WERI-Rb-1 (cell line): Measurements from ENCODE around the gene ELAVL4.

Source experiments
- DNase-seq: peaks from one replicate; pipeline ENCODE4 v3.0.0-alpha.2; 2020
- H3K27ac ChIP-seq: fragments of 250-450 bp; sonication (Bioruptor Pico); 2 replicates; pipeline ENCODE4 v1.5.1; 2020; ENCODE audit warnings: mild to moderate bottlenecking, moderate library complexity
- H3K27me3 ChIP-seq: fragments of 250-450 bp; sonication (Bioruptor Pico); 2 replicates; pipeline ENCODE4 v1.5.1; 2021; ENCODE audit warnings: mild to moderate bottlenecking, low read depth, moderate library complexity; ENCODE audit not compliant: insufficient read depth, severe bottlenecking
- H3K36me3 ChIP-seq: fragments of 250-450 bp; sonication (Bioruptor Pico); 2 replicates; pipeline ENCODE4 v1.5.1; 2020; ENCODE audit warnings: mild to moderate bottlenecking, moderate library complexity
- H3K4me3 ChIP-seq: 2 replicates; pipeline ENCODE4 v1.5.1; 2011; ENCODE audit warnings: low read depth, mild to moderate bottlenecking, control low read depth, low read length
- H3K9me3 ChIP-seq: fragments of 250-450 bp; sonication (Bioruptor Pico); 2 replicates; pipeline ENCODE4 v1.5.1; 2021; ENCODE audit warnings: mild to moderate bottlenecking, moderate library complexity; ENCODE audit not compliant: severe bottlenecking
- TF ChIP-seq, protein P1 (sequence below): IDR thresholded peaks from 2 replicates; pipeline ENCODE4 v1.5.1; 2011; ENCODE audit warnings: low read depth, mild to moderate bottlenecking, control low read depth, inconsistent platforms, low read length

Gene ELAVL4

GRCh38 chr1:50236656-50237055 is 127.9 kb downstream of the ELAVL4 start:
- Histone ChIP-seq H3K9me3 (no peaks in the 10 kb centered on the region), H3K27me3 (no peaks in the 10 kb centered on the region), H3K27ac (no peak overlapping the region), H3K4me3 (no peak overlapping the region), H3K36me3 (no peaks in the 10 kb centered on the region)
- TF ChIP-seq, protein P1, sequence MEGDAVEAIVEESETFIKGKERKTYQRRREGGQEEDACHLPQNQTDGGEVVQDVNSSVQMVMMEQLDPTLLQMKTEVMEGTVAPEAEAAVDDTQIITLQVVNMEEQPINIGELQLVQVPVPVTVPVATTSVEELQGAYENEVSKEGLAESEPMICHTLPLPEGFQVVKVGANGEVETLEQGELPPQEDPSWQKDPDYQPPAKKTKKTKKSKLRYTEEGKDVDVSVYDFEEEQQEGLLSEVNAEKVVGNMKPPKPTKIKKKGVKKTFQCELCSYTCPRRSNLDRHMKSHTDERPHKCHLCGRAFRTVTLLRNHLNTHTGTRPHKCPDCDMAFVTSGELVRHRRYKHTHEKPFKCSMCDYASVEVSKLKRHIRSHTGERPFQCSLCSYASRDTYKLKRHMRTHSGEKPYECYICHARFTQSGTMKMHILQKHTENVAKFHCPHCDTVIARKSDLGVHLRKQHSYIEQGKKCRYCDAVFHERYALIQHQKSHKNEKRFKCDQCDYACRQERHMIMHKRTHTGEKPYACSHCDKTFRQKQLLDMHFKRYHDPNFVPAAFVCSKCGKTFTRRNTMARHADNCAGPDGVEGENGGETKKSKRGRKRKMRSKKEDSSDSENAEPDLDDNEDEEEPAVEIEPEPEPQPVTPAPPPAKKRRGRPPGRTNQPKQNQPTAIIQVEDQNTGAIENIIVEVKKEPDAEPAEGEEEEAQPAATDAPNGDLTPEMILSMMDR: no peak
- DNase-seq: no peak

DNA sequence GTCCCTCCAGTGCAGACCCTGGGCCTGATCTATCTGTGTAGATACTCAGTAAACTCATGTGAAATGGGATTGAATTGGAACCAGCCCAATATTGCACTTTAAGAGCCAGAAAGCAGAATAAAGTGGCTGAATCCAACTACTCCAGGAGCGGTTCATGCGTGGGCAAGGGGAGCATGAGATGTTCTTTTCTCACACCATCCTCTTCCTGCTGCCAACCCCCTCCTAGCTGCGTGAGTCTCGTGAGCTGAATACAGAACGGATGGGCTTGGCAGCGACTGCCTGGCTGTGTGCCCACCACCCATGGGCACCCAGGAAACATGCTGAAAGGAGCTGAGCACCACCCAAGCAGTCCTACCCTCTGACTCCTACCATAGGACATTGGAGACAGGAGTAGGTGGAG is 128.3 kb downstream of the ELAVL4 start:
- no peaks in the 10 kb centered on the region for H3K27me3 ChIP-seq
- TF ChIP-seq, protein P1: no peak
- no peak overlapping the region for H3K27ac ChIP-seq
- H3K36me3 ChIP-seq: no peaks in the 10 kb centered on the region
- no peak for DNase-seq
- H3K4me3 ChIP-seq: no peak overlapping the region
- no peaks in the 10 kb centered on the region for H3K9me3 ChIP-seq

DNA sequence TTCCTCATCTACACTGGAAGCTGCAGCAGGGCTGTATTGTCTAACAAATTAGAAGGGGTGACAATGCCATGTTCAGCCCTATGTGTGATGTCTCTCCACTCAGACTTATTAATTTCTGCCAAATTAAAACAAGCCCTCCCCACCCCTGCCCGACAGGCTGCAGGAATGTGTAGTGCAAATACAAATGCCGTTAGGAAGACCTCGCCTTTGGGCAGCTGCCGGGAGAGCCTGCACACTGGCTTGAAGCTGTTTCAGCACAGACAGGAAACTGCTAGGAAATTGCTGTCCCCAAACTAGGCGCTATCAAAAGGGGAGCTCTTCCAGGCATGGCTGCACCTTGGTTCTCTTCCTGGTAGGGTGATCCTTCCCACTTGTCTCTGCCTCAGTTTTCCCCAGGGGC is 135.2 kb downstream of the ELAVL4 start:
- no peak overlapping the region for H3K27ac ChIP-seq
- TF ChIP-seq, protein P1: no peak
- no peak for DNase-seq
- no peaks in the 10 kb centered on the region for H3K36me3 ChIP-seq
- H3K9me3 ChIP-seq: no peaks in the 10 kb centered on the region
- no peaks in the 10 kb centered on the region for H3K27me3 ChIP-seq
- H3K4me3 ChIP-seq: no peak overlapping the region

DNA sequence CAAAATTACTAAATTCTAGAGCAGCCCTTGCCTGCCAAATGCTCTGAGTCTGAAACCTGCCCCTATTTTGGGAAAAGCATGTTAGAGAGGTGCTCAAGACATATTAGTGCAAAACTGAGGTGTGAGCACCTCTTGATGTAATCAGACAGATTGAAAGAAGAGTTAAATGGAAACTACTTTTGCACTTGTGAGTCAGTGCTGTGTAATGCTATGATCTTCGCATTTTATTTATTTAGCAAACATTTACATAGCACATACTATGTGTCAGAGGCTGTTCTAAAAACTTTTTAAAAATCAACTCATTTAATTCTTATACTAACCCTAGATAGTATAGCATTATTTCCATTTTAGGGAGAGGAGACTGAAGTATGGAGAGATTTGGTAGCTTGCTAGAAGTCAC is 138.1 kb downstream of the ELAVL4 start:
- DNase-seq: no peak

GRCh38 chr1:50251702-50252101 is 143.0 kb downstream of the ELAVL4 start:
- Histone ChIP-seq H3K27me3 (no peaks in the 10 kb centered on the region), H3K4me3 (no peak overlapping the region), H3K9me3 (no peaks in the 10 kb centered on the region), H3K36me3 (no peaks in the 10 kb centered on the region), H3K27ac (no peak overlapping the region)
- TF ChIP-seq, protein P1: no peak
- DNase-seq: no peak

More for the DNA sequence above, 138.1 kb downstream of the ELAVL4 start:
- TF ChIP-seq, protein P1: no peak
- no peaks in the 10 kb centered on the region for H3K27me3 ChIP-seq
- H3K4me3 ChIP-seq: no peak overlapping the region
- H3K36me3 ChIP-seq: no peaks in the 10 kb centered on the region
- no peaks in the 10 kb centered on the region for H3K9me3 ChIP-seq
- H3K27ac ChIP-seq: no peak overlapping the region

DNA sequence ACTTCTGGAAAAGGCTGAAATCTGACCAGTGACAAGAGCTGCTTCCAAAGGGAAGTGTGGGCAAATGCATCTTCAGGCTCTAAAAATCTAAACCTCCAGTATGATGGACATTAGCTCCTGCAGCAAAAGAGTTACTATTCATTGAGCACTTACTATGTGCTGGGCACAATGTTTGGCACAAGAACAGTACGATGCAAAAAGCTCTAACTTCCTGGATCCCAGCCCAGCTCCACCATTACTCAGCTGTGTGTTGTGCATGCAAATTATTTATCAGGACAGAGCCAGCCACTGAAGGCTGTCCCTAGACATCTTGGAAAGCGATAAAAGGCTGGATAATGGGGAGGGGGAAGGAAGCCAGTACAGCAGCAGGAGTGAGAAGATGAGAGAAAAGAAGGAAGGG is 143.5 kb downstream of the ELAVL4 start:
- Histone ChIP-seq H3K9me3 (no peaks in the 10 kb centered on the region), H3K27me3 (no peaks in the 10 kb centered on the region), H3K36me3 (no peaks in the 10 kb centered on the region), H3K27ac (no peak overlapping the region), H3K4me3 (no peak overlapping the region)
- TF ChIP-seq, protein P1: no peak
- no peak for DNase-seq
